Measurements from ENCODE around the gene POLDIP3.

The POLDIP3 gene

GRCh38 chr22:42626951-42627625, 12.4 kb upstream of the POLDIP3 start:
- no peaks in the 10 kb centered on the region for H3K4me1 ChIP-seq
- H3K36me3 ChIP-seq: peaks cover 24% of the 10 kb centered on the region
- TF ChIP-seq CTCF (IDR thresholded peaks at IDR 0.05; ENCODE audit: low read depth, low read length): no peak
- no peaks in the 10 kb centered on the region for H3K27me3 ChIP-seq
- no peaks in the 10 kb centered on the region for H3K9me3 ChIP-seq
- no peak overlapping the region for H3K4me3 ChIP-seq (ENCODE audit: low read depth, low read length)
- DNase-seq: no peak

DNA sequence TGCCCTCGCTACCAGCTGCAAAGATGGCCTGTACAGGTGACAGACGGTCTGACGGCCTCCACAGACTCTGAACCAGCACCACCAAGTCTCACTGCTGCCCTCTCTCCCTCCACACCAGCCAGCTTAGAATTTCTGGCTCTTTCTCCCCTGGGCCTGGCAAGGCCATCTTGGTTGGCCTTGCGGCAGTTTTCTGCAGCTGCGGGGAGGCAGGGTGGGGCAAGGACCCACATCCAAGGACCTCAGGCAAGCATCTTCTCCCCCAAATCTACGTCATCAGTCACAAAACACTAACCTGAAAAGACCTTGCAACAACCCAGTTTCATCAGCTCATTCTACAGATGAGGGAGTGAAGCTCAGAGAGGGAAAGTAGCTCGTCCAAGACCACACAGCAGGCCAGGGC, 11.7 kb upstream of the POLDIP3 start:
- Histone ChIP-seq H3K27me3 (no peaks in the 10 kb centered on the region), H3K4me3 (ENCODE audit: low read depth, low read length) (no peak overlapping the region), H3K36me3 (peaks cover 24% of the 10 kb centered on the region), H3K9me3 (no peaks in the 10 kb centered on the region), H3K4me1 (no peaks in the 10 kb centered on the region)
- TF ChIP-seq CTCF (IDR thresholded peaks at IDR 0.05; ENCODE audit: low read depth, low read length): no peak
- no peak for DNase-seq

GRCh38 chr22:42625416-42625815, 10.7 kb upstream of the POLDIP3 start:
- peaks cover 24% of the 10 kb centered on the region for H3K36me3 ChIP-seq

DNA sequence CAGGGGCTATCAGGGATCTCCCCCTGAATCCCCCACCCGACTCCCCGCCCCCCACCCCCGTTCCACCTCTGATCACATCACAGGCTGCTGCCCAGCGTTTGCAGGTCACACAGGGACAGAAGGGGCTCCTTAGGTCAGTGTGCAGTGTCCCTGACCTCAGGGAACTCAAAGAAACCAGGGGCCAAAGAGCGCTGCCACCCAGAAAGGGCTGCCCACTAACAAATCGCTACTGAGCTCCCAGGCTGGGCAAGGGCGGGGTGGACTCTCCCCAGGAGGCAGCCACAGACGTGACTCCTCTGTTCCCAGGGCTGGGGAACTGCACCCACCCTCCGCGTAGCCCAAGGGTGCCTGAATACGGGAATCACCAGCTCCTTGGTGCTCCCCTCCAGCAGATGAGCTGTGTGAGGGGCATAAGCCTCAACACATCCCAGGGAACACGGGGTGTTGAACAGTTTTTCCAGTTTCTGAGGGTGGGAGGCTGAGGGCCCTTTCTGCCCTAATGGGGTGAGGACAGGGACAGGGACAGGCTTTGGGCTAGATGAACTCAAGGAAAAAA, 9.9 kb upstream of the POLDIP3 start:
- Histone ChIP-seq H3K9me3 (no peaks in the 10 kb centered on the region), H3K36me3 (peaks cover 17% of the 10 kb centered on the region), H3K27me3 (no peaks in the 10 kb centered on the region), H3K4me1 (no peaks in the 10 kb centered on the region), H3K4me3 (ENCODE audit: low read depth, low read length) (no peak overlapping the region)
- TF ChIP-seq CTCF (IDR thresholded peaks at IDR 0.05; ENCODE audit: low read depth, low read length): no peak
- no peak for DNase-seq

More at GRCh38 chr22:42625416-42625815, 10.7 kb upstream of the POLDIP3 start:
- TF ChIP-seq CTCF (IDR thresholded peaks at IDR 0.05; ENCODE audit: low read depth, low read length): no peak
- no peaks in the 10 kb centered on the region for H3K27me3 ChIP-seq
- H3K4me3 ChIP-seq (ENCODE audit: low read depth, low read length): no peak overlapping the region
- no peaks in the 10 kb centered on the region for H3K9me3 ChIP-seq
- no peak for DNase-seq
- no peaks in the 10 kb centered on the region for H3K4me1 ChIP-seq

- Histone ChIP-seq H3K27me3 (no peaks in the 10 kb centered on the region), H3K4me3 (ENCODE audit: low read depth, low read length) (no peak overlapping the region), H3K9me3 (no peaks in the 10 kb centered on the region), H3K4me1 (no peaks in the 10 kb centered on the region), H3K36me3 (peaks cover 18% of the 10 kb centered on the region)
- DNase-seq: no peak
- TF ChIP-seq CTCF (IDR thresholded peaks at IDR 0.05; ENCODE audit: low read depth, low read length): no peak
Observed at GRCh38 chr22:42623756-42624441, 9.2 kb upstream of the POLDIP3 start.

DNA sequence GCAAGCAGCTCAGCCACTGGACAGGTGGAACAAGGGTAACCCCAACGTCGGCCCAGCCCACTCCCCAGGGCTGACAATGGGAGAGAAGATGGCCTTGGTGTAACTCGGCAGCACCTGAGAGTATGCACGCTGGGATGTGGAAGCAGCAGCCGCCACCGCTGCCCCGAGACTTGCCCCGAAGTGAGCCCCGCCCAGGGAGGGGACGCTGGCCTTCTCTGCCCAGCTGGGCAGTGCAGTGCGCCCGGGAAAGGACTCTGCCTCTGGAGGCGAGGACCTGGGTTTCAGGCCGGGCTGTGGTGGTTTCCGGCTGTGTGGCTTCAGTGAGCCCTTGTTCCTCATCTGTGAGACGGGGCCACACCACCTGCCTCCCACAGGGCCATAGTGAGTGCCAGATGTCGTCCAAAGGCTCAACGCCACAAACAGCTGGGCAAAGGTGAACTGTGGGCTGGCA, 8.6 kb upstream of the POLDIP3 start:
- Histone ChIP-seq H3K36me3 (peaks cover 17% of the 10 kb centered on the region), H3K27me3 (no peaks in the 10 kb centered on the region), H3K9me3 (no peaks in the 10 kb centered on the region), H3K4me1 (no peaks in the 10 kb centered on the region), H3K4me3 (ENCODE audit: low read depth, low read length) (no peak overlapping the region)
- no peak for DNase-seq
- TF ChIP-seq CTCF (IDR thresholded peaks at IDR 0.05; ENCODE audit: low read depth, low read length): no peak

All from BE2C (cell line).